Embryonic facial prominence (tissue), 1 donor: ENCODE measurements around the gene DNAJC1.
"Not testable (repeated sequence)": the region's sequence is repeated elsewhere in the genome, so short reads cannot be mapped to it uniquely, and the experiment has no call there.

Experiments
- DNase-seq: peaks from one replicate; pipeline ENCODE4 v3.0.0-alpha.2; 2016; ENCODE audit errors: extremely low spot score

The DNAJC1 gene

DNA sequence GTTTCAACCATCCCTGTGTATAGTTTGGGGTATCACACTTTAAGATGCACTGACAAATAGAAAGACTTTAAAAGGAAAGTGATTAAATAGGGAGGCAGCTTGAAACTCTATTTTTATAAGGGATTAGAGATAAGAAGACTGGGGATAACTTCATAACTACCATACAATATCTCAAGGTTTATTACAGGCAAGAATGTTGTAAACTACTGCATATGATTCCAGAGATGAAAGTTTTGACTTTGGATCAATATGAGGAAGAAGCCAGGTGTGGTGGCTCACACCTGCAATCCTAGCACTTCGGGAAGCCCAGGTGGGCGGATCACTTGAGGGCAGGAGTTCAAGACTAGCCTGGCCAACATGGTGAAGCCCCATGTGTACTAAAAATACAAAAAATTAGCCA is 96.1 kb downstream of the DNAJC1 start:
- no peak for DNase-seq

GRCh38 chr10:21904930-21905329 is 98.6 kb downstream of the DNAJC1 start:
- DNase-seq: no peak

DNA sequence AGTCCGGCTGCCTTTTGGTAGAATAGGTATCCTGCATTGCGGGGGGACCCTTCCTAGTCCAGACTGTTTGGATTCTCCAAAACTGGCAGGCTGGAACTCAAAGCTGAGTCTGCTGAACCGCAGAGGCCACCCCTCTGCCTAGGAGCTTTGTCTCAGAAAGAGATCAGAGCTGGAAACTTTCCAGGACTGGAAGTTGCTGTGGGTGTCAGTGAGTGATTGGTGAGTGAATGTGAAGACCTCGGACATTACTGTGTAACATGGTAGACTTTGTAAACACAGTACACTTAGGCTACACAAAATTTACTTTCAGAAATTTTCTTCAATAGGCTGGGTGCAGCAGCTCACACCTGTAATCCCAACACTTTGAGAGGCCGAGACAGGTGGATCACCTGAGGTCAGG is 103.8 kb downstream of the DNAJC1 start:
- no peak for DNase-seq

GRCh38 chr10:21895932-21896331 is 107.6 kb downstream of the DNAJC1 start:
- DNase-seq: no peak

- DNase-seq: no peak
Measured at GRCh38 chr10:21894648-21895342, 108.7 kb downstream of the DNAJC1 start.

- no peak for DNase-seq
Measured at GRCh38 chr10:21891439-21891838, 112.1 kb downstream of the DNAJC1 start.

DNA sequence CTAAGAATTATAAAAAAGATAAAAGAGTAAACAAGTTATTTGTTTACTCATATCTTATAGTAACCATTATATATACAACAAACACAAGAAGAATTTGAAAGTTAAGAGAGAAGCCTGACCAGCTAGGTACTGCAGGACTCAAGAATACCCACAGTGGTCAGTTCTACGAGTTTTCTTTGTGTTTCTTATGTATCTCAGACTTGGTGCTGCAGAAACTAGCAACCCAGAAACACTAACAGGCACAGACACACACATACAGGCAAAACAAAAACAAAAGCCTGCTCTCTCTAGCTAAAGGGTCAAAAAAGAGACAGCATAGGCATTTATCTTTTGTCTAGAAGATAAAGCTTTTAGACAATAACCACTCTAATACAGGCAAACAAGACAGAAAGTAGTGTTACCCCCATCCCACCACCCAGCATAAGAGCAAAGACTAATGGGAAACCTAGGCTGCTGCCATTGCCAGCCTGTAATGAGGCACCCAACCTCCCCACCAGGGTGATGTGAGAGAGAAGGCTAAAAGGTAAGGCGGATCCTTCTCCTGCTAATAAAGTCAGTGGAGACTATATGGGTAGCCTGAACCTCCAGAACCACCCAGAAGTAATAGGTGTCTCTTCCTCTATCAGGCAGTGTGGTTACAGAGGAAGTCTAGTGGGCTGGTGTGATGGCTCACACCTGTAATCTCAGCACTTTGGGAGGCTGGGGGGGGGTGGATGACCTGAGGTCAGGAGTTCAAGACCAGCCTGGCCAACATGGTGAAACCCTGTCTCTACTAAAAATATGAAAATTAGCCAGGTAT is 113.9 kb downstream of the DNAJC1 start:
- DNase-seq: no peak

DNA sequence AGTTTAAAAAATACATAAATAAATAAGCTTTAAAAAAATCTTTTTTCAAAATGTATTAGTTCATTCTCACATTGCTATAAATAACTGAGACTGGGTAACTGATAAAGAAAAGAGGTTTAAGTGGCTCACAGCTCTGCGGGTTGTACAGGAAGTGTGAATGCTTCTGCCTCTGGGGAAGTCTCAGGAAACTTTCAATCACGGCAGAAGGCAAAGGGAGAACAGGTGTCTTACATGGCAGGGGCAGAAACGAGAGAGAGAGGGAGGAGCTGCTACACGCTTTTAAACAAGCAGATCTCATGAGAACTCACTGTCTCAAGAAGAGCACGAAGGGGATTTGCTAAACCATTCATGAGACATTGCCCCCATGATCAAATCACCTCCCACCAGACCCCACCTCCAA is 114.6 kb downstream of the DNAJC1 start:
- no peak for DNase-seq

- no peak for DNase-seq
Measured at GRCh38 chr10:21885940-21886339, 117.6 kb downstream of the DNAJC1 start.

DNA sequence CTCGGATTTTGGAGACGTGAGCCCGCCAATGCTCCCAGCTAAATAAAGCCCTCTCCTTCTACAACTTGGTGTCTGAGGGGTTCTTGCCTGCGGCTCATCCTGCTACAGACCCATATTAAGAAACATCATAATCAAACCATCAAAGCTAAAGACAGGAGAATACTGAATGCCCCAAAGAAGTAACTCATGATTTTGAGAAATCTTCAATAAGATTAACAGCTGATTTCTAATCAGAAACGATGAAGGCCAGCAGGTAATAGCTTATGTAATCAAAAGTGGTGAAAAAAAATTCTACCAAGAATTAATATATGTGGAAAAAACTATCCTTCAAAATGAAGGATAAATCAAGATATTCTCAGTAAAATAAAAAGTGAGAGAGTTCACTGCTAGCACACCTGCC is 130.3 kb downstream of the DNAJC1 start:
- no peak for DNase-seq

GRCh38 chr10:21872771-21873170 is 130.8 kb downstream of the DNAJC1 start:
- not testable (repeated sequence) for DNase-seq

DNA sequence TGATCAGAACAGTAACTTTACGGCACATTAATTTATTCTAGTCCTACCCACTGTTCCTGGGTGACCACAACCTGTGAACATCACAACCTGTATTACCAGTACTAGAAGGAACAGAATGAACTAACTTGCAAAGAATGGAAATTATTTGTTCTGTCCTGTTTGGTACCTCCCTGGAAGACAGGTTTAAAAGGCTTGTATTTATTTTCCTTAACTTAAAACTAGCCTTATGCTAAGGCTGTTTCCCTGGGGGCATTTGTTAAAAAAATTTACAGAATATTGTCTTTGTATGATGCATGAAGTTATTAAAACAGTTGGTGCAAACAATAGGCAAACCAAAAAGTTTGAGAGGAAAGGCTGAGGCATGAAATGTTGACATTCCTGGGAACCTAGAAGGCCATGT is 132.7 kb downstream of the DNAJC1 start:
- DNase-seq: no peak

- DNase-seq: not testable (repeated sequence)
Measured at GRCh38 chr10:21869087-21869486, 134.4 kb downstream of the DNAJC1 start.

- no peak for DNase-seq
Measured at GRCh38 chr10:21860718-21861117, 142.8 kb downstream of the DNAJC1 start.

DNA sequence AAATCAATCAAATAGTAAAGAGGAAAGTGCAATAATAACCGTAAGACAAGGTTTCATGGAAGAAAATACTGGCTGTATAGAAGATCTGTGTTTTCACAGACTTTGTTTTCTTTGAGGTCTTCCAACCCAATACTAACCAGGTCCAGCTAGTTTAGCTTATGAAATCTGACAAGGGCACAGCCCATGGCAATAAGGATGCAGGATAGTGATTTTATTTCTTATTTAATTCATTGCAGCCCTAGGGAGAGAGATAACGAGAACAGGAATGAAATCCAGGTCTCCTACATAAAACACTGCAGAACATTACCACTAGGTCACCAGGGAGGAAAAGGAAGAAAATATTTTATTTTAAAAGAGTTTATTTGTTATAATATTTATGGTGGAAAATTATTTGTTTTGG is 145.1 kb downstream of the DNAJC1 start:
- no peak for DNase-seq

GRCh38 chr10:21849607-21850006 is 153.9 kb downstream of the DNAJC1 start:
- no peak for DNase-seq

- no peak for DNase-seq
Measured at GRCh38 chr10:21843645-21844044, 159.9 kb downstream of the DNAJC1 start.

DNA sequence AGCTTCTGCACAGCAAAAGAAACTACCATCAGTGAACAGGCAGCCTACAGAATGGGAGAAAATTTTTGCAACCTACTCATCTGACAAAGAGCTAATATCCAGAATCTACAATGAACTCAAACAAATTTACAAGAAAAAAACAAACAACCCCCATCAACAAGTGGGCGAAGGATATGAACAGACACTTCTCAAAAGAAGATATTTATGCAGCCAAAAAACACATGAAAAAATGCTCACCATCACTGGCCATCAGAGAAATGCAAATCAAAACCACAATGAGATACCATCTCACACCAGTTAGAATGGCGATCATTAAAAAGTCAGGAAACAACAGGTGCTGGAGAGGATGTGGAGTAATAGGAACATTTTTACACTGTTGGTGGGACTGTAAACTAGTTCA is 162.3 kb downstream of the DNAJC1 start:
- not testable (repeated sequence) for DNase-seq

GRCh38 chr10:21837487-21837886 is 166.0 kb downstream of the DNAJC1 start:
- DNase-seq: not testable (repeated sequence)

DNA sequence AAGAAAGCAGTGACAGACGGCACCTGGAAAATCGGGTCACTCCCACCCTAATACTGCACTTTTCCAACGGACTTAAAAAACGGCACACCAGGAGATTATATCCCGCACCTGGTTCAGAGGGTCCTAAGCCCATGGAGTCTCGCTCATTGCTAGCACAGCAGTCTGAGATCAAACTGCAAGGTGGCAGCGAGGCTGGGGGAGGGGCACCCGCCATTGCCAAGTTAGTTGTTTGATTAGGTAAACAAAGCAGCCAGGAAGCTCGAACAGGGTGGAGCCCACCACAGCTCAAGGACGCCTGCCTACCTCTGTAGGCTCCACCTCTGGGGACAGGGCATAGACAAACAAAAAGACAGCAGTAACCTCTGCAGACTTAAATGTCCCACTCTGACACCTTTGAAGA is 169.0 kb downstream of the DNAJC1 start:
- not testable (repeated sequence) for DNase-seq

DNA sequence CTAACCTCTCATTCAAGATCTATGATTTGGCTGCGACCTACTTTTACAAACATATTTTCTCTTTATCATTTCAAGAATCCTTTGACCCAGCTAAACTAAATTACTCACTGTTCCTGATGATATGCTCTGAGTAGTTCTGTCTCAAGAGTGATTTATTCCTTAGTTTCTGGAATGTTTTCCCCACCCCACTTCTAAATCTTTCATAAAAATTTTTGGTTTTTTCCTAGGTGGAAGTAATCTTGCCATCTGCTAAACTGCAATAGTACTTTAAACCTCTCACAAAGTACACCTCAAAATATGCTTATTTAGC is 170.8 kb downstream of the DNAJC1 start:
- no peak for DNase-seq

- no peak for DNase-seq
Measured at GRCh38 chr10:21831986-21832820, 171.3 kb downstream of the DNAJC1 start.

DNA sequence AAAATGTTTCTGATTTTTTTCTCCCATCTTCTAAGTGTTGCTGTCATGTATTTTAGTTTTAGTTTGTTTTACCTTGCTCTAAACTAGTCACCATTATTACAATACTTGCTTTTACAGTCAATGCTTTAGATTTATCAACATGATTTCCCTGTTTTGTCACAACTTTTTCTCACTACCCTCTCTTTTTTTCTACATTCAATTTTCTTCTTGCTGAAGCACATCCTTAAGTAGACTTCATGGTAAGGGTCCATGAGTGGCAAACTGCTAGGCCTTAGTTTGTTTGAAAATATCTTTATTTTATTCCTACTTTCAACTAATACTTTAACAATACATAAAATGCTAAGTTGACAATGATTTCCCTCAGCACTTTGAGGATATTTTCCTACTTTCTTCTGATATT is 173.5 kb downstream of the DNAJC1 start:
- no peak for DNase-seq
